ENCODE measurements around the gene LTV1. TPM values are rescaled to one million over a fixed set of nuclear protein-coding genes. Genes with fewer than 3 reads are reported as not detected.
A peak's percentile ranks its signal among the peaks of the same experiment; 100 is the strongest.

LTV1 gene
- polyA plus RNA-seq, 10 donors = 38.3 to 51.5 (median 45.9) TPM

DNA sequence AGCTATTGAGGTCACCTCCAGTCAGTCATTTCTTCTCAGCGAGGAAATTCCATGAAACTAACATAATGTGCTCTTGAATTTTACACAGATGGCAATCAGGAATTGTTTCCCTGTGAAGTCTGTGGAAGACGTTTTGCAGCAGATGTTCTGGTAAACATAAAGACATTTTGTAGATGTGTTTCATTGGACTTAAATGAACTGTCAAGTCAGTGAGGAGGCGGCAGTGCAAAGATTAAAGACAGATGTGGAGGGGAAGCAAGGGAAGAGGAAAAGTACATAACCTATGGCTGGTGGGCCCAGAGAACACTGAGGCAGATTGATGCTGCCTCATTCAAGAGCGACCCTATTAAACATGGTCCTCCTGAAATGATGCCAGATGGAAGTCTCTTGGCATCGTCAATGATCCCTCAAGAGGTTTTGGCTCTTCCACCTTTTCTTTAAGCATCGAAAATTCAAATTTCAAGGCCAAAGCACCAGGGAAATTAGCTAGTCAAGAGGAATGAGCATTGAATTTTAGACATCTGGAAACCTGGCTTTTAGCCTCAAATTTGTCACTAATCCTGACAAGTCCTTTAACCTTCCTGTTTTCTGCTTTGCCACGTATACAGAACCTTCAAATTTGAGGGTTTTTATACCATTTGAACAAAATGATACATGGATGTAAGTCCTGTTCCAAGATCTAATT lies 41.2 kb downstream of the LTV1 start:
- DNase-seq = peak; percentile 80 to 91 (median 81)

DNA sequence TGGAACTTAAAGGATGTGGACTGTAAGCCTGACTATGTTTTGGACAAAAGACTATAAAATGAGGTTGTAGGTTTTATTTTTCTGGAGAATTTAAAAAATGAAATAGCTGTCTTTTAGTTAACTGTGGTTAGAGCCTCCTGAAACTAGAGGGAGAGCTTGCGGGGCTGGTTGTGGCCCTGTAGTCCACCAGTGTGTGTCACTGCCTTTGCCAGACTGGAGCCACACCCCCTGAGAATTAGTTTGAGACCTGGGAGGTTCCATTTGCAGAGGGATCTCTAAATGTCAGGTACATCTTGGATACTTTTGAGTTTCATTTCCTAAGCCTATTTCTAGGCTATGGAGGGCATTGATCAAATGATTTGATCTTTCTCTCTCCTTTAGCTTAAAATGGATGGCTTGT lies 42.0 kb downstream of the LTV1 start:
- no peak for DNase-seq

DNA sequence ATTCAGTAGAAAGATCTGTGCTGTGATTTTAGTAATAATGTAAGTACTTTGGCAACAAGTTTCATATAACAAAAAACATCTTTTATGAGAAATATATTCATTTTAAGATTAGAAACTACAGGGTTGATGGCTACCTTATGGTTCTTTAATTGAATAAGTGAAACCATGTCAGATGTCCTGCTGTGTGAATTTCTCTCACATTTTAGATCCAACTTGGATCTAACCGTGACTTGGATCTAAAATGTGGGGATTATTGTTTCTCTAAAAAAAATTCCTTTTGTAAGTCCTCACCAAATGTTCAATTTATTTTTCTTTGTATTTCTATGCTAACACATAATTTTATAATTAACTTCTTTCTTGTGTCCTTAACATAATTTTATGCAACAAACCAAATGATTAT lies 51.5 kb downstream of the LTV1 start:
- peak; percentile 53 to 74 (median 65) for DNase-seq

DNA sequence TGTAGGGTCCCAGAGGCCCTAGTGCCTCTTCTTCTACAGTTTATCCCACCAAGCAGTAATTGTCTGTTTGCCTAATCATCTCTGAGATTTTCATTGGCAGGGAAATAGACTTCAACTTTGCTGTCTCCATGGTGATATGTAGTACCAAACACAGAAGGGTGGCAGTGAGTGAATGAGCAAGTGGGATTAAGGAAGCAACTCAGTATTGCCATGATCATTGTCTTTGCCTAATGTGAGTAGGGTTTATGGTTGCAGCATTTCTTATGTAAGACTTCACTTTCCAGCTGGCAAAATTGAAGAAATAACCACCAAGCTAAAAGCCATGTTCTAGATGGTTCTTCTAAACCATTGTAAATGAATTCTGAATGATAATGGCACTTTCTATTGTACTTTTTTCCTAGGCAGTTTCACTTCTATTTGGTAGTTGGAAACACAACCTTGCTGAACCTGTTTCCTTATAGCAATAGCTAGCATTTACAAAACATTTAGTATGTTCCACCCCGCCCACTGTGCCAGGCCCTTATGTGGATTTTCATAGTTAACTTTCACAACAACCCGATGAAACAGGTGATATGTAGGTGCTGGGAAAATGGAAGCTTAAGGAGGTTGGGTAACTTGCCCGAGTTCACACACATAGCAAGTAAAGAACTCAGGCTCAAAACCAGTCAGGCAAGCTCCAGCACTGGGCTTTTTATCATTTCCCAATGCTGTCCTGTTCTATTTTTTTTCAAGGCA lies 53.2 kb downstream of the LTV1 start:
- DNase-seq = no peak

GRCh38 chr6:143900358-143900757 lies 57.2 kb downstream of the LTV1 start:
- DNase-seq = no peak

GRCh38 chr6:143901885-143902750 lies 59.0 kb downstream of the LTV1 start:
- DNase-seq = peak; percentile 83 to 96 (median 92)

- DNase-seq = peak in 1 of 3 donors; percentile 51
Observed at GRCh38 chr6:143902827-143903226, 59.7 kb downstream of the LTV1 start.

DNA sequence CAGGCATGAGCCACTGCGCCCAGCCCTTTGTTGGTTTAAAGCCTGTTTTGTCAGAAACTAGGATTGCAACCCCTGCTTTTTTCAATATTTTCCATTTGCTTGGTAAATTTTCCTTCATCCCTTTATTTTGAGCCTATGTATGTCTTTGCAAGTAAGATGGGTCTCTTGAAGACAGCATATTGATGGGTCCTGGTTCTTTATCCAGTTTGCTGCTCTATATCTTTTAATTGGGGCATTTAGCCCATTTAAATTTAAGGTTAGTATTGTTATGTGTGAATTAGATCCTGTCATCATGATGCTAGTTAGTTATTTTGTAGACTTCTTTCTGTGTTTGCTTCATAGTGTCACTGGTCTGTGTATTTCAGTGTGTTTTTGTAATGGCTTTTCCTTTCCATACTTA lies 67.9 kb downstream of the LTV1 start:
- DNase-seq = no peak

- DNase-seq = no peak
Observed at GRCh38 chr6:143912671-143913070, 69.5 kb downstream of the LTV1 start.

Other genes starting within 250 kb of the LTV1 start
- 10 to 100 TPM; 26.6 to 48.8 (median 37.5) TPM for gene PHACTR2, start 165.4 kb upstream of the LTV1 start, polyA plus RNA-seq (ENCODE audit: insufficient read length in 10 of 10)
- under 1 TPM in 1 of 10 donors, not detected in 9; 0.81 TPM for gene ZC2HC1B, start 21.1 kb downstream of the LTV1 start, polyA plus RNA-seq (ENCODE audit: insufficient read length in 10 of 10)
- gene PLAGL1, start 164.9 kb downstream of the LTV1 start, polyA plus RNA-seq (ENCODE audit: insufficient read length in 10 of 10) = 100 to 1,000 TPM; 174 to 444 (median 257) TPM